Hippocampal formation (tissue), 2 donors: ENCODE results near the gene MOCS1.

Experiments used
- DNase-seq, 2 donors: peaks; one replicate each; lab custom pipeline; 2025; lab: John Stamatoyannopoulos, UW

MOCS1 gene

DNA sequence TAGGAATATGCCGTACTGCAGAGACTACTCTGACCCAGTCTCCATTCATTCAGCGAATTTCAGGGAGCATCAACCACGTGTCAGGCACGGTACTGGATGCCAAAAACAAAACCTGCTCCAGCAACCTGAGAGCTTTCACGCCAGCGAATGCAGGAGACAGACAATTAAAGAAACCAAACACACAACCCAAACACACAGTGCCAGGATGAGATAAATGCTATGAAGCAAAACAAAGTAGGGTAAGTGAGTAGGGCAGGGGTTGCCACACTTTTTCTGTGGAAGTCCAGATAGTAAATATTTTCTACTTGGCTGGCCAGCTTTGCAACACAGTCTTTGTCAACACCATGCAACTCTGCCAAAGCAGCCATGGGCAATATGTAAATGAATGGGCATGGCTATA, 10.0 kb downstream of the MOCS1 start:
- DNase-seq = no peak

- DNase-seq = no peak
Measured at GRCh38 chr6:39923861-39924260, 10.4 kb downstream of the MOCS1 start.

DNA sequence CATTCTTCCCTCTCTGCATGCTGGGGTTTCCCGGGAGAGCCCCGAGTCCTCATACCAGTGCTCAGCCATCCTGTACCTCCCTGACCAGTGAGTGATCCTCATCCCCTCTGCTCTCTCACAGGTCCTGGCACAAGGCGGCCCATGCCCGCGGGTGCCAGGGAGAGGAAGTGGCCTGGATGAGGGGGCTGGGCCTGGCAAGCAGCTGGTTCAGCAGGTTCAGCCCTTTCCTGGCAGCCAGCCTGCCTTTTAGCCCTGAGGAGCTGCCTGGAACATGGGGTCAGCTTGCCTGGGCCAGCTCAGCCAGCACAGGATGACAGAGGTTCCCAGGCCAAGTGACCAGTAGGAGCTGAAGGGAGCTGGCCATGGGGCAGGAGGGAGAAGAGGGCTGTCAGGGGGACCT, 10.9 kb downstream of the MOCS1 start:
- no peak for DNase-seq

- no peak for DNase-seq
Measured at GRCh38 chr6:39922821-39923220, 11.4 kb downstream of the MOCS1 start.

DNA sequence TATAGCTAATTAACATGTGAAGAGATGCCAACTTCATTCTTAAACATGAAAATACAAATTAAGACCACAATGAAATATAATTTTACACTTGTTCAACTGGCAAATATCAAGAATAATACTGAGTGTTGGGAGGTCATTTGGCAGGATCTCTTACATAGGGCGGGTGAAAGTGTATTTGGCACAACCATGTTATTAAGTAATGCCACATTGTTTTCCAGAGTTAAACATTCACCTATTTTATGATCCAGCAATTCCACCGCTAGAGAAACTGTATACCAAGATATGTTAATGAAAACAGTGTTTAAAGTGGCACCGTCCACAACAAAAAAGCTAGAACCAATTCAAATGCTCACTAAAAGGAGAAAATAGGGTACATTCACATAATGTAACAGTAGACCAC, 14.1 kb downstream of the MOCS1 start:
- DNase-seq = no peak

- no peak for DNase-seq
Measured at GRCh38 chr6:39918831-39919230, 15.4 kb downstream of the MOCS1 start.

DNA sequence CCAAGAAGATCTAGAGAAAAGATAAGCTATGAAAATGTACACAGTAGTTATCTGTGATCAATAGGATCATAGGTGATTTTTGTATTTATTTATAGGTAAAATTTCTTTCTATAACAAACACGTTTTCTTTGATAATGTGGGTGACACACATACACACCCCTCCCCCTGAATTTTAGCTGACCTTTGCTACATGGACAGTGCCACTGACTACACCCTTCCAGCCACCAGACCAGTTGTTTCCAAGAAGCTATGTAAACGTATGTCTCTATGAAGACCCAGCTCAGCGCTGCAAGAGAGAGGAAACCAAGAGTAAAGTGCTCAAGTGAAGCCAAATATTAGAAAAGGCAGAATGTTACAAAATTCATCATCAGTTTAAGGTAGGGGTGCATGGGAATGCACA, 16.3 kb downstream of the MOCS1 start:
- no peak for DNase-seq

DNA sequence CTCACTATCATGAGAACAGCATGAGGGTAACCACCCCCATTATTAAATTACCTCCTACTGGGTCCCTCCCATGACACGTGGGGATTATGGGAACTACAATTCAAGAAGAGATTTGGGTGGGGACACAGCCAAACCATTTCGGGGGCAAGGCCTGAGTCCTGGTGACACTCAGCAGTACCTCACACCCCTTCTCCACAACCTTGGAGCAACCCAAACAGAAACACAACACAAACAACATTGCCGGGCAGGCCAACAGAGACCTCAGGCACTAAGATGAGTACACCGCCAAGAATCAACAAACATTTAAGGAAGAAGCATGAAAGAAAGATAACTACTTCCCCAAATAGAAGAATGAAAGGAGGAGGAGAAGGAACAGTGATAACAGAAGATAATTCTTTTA, 16.9 kb downstream of the MOCS1 start:
- DNase-seq = no peak

DNA sequence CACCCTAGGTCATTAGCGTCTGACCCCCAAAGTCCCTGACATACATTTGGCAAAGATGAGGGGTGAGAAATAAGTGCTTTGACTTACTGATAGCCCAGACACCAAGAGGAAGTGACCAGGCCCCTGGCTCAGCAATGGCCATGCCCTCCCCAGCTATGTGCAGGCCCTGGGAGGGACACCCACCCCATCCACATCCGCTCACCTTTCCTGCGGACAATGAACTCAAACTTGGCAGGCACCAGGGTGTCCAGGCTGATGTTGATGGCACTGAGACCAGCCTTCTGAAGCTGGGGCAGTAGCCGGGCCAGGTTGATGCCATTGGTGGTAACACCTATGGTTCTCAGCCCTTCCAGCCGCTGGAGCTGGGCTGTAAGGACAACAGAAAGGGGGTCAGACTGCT, 18.4 kb downstream of the MOCS1 start:
- no peak for DNase-seq

GRCh38 chr6:39914239-39914638, 20.0 kb downstream of the MOCS1 start:
- no peak for DNase-seq

GRCh38 chr6:39913391-39913916, 20.8 kb downstream of the MOCS1 start:
- no peak for DNase-seq

DNA sequence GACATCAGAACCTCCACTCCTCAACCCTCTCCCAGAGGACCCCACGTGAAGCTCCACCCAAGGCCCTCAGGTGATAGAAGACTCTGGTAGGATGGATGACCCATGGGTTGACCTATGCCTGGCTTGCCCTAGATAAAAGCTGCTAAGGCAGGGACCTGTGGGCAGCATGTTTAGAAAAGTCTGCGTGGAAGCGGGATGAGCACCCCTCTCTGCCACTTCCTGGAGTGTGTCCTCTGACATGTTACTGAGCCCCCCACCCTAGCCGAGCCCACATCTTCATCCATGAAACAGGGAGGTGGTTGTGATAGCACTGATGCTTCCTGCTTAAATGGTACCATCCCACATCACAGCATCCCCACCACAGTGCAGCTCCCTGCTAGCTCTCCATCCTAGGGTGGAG, 21.8 kb downstream of the MOCS1 start:
- DNase-seq = no peak

DNA sequence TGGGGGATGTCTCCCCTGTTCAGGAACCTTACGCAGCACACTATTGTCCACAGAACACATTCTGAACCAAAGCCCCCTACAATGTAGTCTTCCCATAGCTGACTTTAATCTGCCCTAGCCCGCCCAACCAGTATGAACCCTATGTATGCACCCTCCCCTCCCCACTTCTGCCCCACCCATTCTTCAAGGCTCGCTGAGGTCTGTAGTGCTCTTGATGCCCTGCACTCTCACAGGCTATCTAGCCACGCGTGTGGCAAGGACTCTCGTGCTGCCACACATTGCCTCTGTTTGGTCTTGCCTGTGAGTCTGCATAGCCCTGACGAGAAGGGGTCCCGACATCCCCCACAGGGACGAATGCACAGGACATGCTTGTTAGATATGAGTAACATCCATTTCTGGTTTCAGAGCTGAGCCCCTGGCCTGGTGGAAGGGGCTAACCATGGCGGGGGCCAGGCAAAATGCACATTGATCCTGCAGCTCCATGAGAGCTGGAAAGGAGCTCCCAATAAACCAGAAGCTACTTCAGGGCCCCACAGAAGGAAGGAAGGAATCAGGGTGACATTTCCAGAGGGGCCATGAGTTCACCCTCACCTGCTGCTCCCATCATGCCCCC, 22.6 kb downstream of the MOCS1 start:
- DNase-seq = no peak

- DNase-seq = no peak
Measured at GRCh38 chr6:39910744-39911143, 23.5 kb downstream of the MOCS1 start.

- DNase-seq = no peak
Measured at GRCh38 chr6:39910164-39910563, 24.1 kb downstream of the MOCS1 start.

DNA sequence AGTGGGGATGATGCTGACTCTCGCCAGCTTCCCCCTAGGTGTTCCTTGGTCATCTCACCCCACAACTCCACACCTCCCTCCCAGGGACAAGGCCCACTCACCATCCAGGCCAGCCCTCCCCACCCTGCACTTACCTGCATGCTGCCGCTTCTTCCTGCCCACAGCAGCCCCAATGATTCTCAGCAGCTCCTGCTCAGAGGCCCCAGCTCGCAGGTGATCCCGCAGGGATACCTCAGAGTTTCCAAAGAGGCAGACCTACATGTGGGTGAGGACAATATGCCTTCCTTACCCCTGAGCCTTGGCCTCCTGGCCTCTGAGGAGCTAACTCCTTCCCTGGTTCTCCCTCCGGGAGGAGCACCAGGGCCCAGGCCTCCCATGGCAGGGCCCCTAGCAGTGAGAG, 24.6 kb downstream of the MOCS1 start:
- DNase-seq = no peak

DNA sequence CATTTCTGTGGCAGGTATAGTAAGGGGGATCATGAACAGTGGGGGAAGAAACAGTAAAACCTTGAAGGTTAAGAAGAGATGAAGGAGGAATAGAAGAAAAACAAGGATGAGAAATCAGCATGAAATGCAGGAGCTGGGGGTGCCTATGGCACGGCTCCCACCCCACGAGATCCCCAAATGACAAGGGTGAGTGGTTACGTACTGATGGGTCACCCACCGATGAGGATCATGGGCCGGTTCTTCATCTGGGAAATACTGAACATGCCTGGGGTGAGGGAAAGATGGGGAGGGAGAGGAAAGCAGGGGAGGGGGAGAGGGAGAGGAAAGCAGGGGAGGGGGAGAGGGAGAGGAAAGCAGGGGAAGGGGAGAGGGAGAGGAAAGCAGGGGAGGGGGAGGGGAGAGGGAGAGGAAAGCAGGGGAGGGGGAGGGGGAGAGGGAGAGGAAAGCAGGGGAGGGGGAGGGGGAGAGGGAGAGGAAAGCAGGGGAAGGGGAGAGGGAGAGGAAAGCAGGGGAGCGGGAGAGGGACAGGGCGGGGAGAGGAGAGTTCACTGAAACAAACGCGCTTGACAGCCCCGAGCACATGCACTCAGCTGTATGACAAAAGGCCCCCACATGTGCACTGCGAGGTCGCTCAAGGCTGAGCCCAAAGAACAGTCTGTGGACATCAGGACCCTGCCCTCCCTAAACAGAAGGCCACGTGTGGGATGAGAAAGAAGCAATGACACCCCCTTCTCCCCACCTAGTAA, 25.3 kb downstream of the MOCS1 start:
- DNase-seq = no peak

DNA sequence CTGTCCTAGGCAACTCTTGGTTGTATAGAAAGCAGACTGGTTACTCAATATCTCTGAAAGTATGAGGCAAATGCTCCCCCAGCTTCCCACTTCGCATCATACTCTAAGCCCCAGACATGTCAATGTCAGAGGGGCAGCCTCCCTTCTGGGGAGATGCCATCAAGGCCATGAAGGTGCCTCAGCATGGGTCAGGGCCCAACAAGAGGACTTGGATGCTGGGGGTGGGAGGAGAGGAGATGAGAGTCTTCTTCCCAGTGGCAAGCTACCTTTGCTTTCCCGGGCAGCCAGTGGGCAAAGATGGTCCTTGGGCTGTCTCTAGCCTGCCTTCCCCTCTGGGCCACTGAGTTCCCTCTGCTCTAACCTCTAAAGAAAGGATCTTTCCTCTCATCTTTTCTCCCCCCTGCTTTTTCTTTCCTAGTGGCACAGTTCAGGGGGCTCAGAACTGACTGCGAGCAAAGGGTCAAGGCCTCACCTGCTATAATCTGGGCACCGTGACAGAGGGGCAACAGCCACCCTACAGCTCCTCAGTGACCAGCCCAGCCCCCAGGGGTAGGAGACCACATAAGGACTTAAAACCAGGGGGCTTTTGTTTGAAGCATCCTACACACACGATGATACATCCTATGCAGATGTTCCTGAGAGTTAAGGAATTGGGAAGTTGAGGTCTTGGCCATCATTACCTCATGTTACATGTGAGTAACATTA, 26.2 kb downstream of the MOCS1 start:
- DNase-seq = no peak

GRCh38 chr6:39906318-39906761, 27.9 kb downstream of the MOCS1 start:
- DNase-seq = no peak

- no peak for DNase-seq
Measured at GRCh38 chr6:39905640-39905975, 28.7 kb downstream of the MOCS1 start.

- DNase-seq = no peak
Measured at GRCh38 chr6:39904946-39905639, 29.2 kb downstream of the MOCS1 start.

- DNase-seq = no peak
Measured at GRCh38 chr6:39903656-39904055, 30.6 kb downstream of the MOCS1 start.
